H1 (cell line): ENCODE data around the gene NINJ2. TPM values are rescaled to one million over a fixed set of nuclear protein-coding genes. Genes with fewer than 3 reads are reported as not detected.

Source experiments
- EZH2 ChIP-seq: fragments of 200-600 bp; sonication (generic); IDR thresholded peaks from 2 replicates; pipeline ENCODE4 v1.7.1; 2012; ENCODE audit warnings: low read depth, mild to moderate bottlenecking, moderate library complexity, low read length, inconsistent platforms; ENCODE audit not compliant: severe bottlenecking
- GABPA ChIP-seq: IDR thresholded peaks from 2 replicates; pipeline ENCODE4 v1.6.1; 2011; ENCODE audit warnings: mild to moderate bottlenecking, low read length, moderate library complexity, borderline replicate concordance; ENCODE audit not compliant: insufficient read depth
- MAFK ChIP-seq: IDR thresholded peaks from 2 replicates; pipeline ENCODE4 v1.6.1; 2012; ENCODE audit warnings: low read depth, mild to moderate bottlenecking, improper control_type of control experiment, low read length
- PHF8 ChIP-seq: fragments of 200-600 bp; sonication (generic); conservative IDR thresholded peaks from 2 replicates; pipeline ENCODE4 v1.7.1; 2012; ENCODE audit warnings: low read depth, mild to moderate bottlenecking, inconsistent platforms, low read length, moderate library complexity
- POLR2AphosphoS5 ChIP-seq: IDR thresholded peaks from 2 replicates; pipeline ENCODE4 v1.6.1; 2011; ENCODE audit warnings: low read depth, low read length
- SIRT6 ChIP-seq: IDR thresholded peaks from one replicate; pipeline ENCODE4 v1.7.1; 2012; ENCODE audit warnings: low read length, inconsistent platforms
- SIX5 ChIP-seq: IDR thresholded peaks from 2 replicates; pipeline ENCODE4 v1.6.1; 2011; ENCODE audit warnings: mild to moderate bottlenecking, low read depth, low read length
- SP1 ChIP-seq: IDR thresholded peaks from 2 replicates; pipeline ENCODE4 v1.6.1; 2011; ENCODE audit warnings: low read depth, low read length
- polyA plus RNA-seq, 7 experiments: library from polyadenylated mRNA; depleted of rRNA in 3 of 7; stranded (reverse) in 5 of 7; unstranded in 2 of 7; fragments of >200 nt in 5 of 7; fragments of 200-250 nt in 2 of 7; gene quantifications; 1 replicate in 5 of 7; 2 replicates in 1 of 7; 4 replicates in 1 of 7; pipeline versions ENCODE4 v1.2.1 to v1.2.3, GENCODE V29; 2011 to 2013; ENCODE audit warnings: missing spikeins in 2 of 7, mixed read lengths in 2 of 7
- total RNA-seq: library from RNA; stranded (reverse); fragmentation: NEBNext Ultra II Directional; extraction: Animal tissue kit (Norgen Biotek cat#: 25700); gene quantifications from 2 replicates; pipeline ENCODE4 v1.2.1, GENCODE V29; 2021
- TF ChIP-seq, protein P1 (sequence below): IDR thresholded peaks from 2 replicates; pipeline ENCODE4 v1.6.1; 2011; ENCODE audit warnings: low read length, improper control_type of control experiment

NINJ2 gene
- total and polyA plus RNA-seq, 2 of the 8 experiments (the other 6 are each of a cell fraction or from before 2014, with no cell fraction given): 1.4 TPM; not detected in 1

DNA sequence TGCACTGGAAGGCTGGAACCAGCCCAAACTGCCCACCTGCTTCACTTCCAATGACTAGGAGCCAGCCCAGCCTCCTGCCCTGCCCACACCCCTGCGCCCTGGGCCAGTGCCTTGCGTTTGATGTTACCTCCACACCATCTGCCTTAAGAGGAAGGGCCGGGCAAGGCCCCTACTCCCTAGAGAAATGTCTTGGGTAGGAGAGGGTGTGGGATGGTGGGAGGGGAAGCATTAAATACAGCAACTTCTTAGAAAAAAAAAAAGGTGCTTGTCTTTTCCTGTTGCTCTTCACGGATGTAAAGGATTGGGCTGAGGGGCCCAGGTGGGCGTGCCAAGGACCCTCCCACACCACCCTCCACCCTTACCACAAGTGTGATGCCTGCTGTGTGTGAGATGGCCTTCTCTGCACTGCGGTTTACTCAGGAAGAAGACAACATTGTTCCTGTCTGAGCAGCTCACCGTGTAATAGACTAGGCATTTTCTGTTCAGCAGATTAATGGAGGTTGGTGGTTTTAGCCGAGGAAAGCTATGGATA, 99.9 kb downstream of the NINJ2 start (continued):
- TF ChIP-seq POLR2AphosphoS5 (no peak), EZH2 (no peak), PHF8 (no peak), MAFK (no peak), SP1 (no peak), SIRT6 (no peak), GABPA (no peak), SIX5 (no peak)
- TF ChIP-seq, protein P1, sequence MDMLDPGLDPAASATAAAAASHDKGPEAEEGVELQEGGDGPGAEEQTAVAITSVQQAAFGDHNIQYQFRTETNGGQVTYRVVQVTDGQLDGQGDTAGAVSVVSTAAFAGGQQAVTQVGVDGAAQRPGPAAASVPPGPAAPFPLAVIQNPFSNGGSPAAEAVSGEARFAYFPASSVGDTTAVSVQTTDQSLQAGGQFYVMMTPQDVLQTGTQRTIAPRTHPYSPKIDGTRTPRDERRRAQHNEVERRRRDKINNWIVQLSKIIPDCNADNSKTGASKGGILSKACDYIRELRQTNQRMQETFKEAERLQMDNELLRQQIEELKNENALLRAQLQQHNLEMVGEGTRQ: no peak
